Caco-2 (cell line): ENCODE measurements around the gene PLCG1. TPM values are rescaled to one million over a fixed set of nuclear protein-coding genes. Genes with fewer than 3 reads are reported as not detected.

Experiments
- Bru-seq: library from RNA; stranded (reverse); fragments of 400-500 nt; gene quantifications from one replicate; lab custom pipeline; 2021; lab: Mats Ljungman, UMichigan
- BruChase-seq, 2 experiments: library from RNA; stranded (reverse); fragments of 400-500 nt; gene quantifications; one replicate each; lab custom pipeline; 2021; lab: Mats Ljungman, UMichigan
- BruUV-seq: library from RNA; stranded (reverse); fragments of 400-500 nt; replicated peaks from 2 replicates; lab custom pipeline; 2021; lab: Mats Ljungman, UMichigan
- CTCF ChIA-PET: fragments of 300-600 bp; sonication (Branson Sonifier 250); formaldehyde crosslinking; loops from one replicate; lab custom pipeline; 2022; ENCODE audit warnings: antibody characterized with exemption; lab: Charles Lee
- POLR2A ChIA-PET: fragments of 300-600 bp; sonication (Branson Sonifier 250); formaldehyde crosslinking; loops from one replicate; lab custom pipeline; 2022; ENCODE audit warnings: antibody characterized with exemption; lab: Charles Lee
- DNase-seq, 2 experiments: peaks; one replicate each; pipeline versions ENCODE4 v3.0.0 to v3.0.0-alpha.2; 2020 to 2022
- H3K27me3 ChIP-seq: replicated peaks from 2 replicates; pipeline ENCODE4 v1.6.0; 2011; ENCODE audit warnings: low read length; ENCODE audit not compliant: control insufficient read depth, insufficient read depth
- H3K36me3 ChIP-seq: 2 replicates; pipeline ENCODE4 v1.5.1; 2011; ENCODE audit warnings: low read length; ENCODE audit not compliant: control insufficient read depth, insufficient read depth
- H3K4me1 ChIP-seq: fragments of 250-450 bp; sonication (Bioruptor Pico); 2 replicates; pipeline ENCODE4 v1.5.1; 2020; ENCODE audit warnings: mild to moderate bottlenecking
- H3K4me3 ChIP-seq: 2 replicates; pipeline ENCODE4 v1.5.1; 2011; ENCODE audit warnings: low read depth, mild to moderate bottlenecking, control low read depth, low read length
- H3K9me3 ChIP-seq: fragments of 250-450 bp; sonication (Bioruptor Pico); 2 replicates; pipeline ENCODE4 v1.5.1; 2020; ENCODE audit warnings: mild to moderate bottlenecking, moderate library complexity
- H3K27ac Mint-ChIP-seq: one replicate; pipeline ENCODE4 v1.8.0; 2022; ENCODE audit warnings: mixed read lengths; ENCODE audit not compliant: unreplicated experiment
- H3K27me3 Mint-ChIP-seq: one replicate; pipeline ENCODE4 v1.8.0; 2022; ENCODE audit warnings: mixed read lengths; ENCODE audit not compliant: insufficient read depth, unreplicated experiment
- H3K36me3 Mint-ChIP-seq: one replicate; pipeline ENCODE4 v1.8.0; 2022; ENCODE audit warnings: mild to moderate bottlenecking, mixed read lengths; ENCODE audit not compliant: insufficient read depth, unreplicated experiment
- H3K4me1 Mint-ChIP-seq: one replicate; pipeline ENCODE4 v1.8.0; 2022; ENCODE audit warnings: low read depth, mixed read lengths; ENCODE audit not compliant: unreplicated experiment
- H3K4me3 Mint-ChIP-seq: one replicate; pipeline ENCODE4 v1.8.0; 2022; ENCODE audit warnings: mild to moderate bottlenecking, moderate library complexity, mixed read lengths; ENCODE audit not compliant: unreplicated experiment
- H3K9me3 Mint-ChIP-seq: one replicate; pipeline ENCODE4 v1.8.0; 2022; ENCODE audit warnings: mixed read lengths; ENCODE audit not compliant: unreplicated experiment
- intact Hi-C: fragments of 100-400 bp; cut with micrococcal nuclease; formaldehyde crosslinking; loops from one replicate; pipeline ENCODE4 v1.10.0; 2022; ENCODE audit not compliant: unreplicated experiment
- long read RNA-seq: library from polyadenylated mRNA; stranded (forward); transcript quantifications from one replicate; pipeline ENCODE4 v2.0.0, GENCODE V29; 2022
- total RNA-seq: library from RNA; stranded (reverse); gene quantifications from 2 replicates; pipeline ENCODE4 v1.2.3, GENCODE V29; 2022
- TF ChIP-seq, protein P1 (sequence below), 2 experiments: fragments of 200-600 bp in 1 of 2; IDR thresholded peaks; 1 replicate in 1 of 2; 2 replicates in 1 of 2; pipeline versions ENCODE4 v1.5.1 to v1.8.0; 2011 to 2022; ENCODE audit warnings: antibody characterized with exemption in 1 of 2, control low read depth in 1 of 2, inconsistent platforms in 1 of 2, low read depth in 1 of 2, low read length in 1 of 2, mild to moderate bottlenecking in 1 of 2, moderate library complexity in 1 of 2; ENCODE audit not compliant: insufficient read depth in 1 of 2, severe bottlenecking in 1 of 2, unreplicated experiment in 1 of 2

The PLCG1 gene
- total RNA-seq, result 196 and 205 TPM in 2 replicates
- Bru-seq, nascent RNA, result percentile 90 among the genes with signal in this experiment
- percentile 90 among the genes with signal in this experiment for BruChase-seq, experiment 1, labeled RNA remaining after a 2-hour chase
- percentile 94 among the genes with signal in this experiment for BruChase-seq, experiment 2, labeled RNA remaining after a 6-hour chase
- long read RNA-seq, full-length matches to known transcripts, result 1 of 14 reads
- long read RNA-seq, partial matches to known transcripts, result 5 of 14 reads
- long read RNA-seq, other reads (novel, unspliced or antisense), result 8 of 14 reads

- POLR2A ChIA-PET, result interaction anchor here (0.9 kb wide), 1 partner anchor 204 kb away, joined by 4 read pairs; the partner anchor contains the start of gene LPIN3
Observed at GRCh38 chr20:41136680-41137613, at the start of gene PLCG1. TSS of gene PLCG1 (plus strand) at chr20:41137543. CDS start at chr20:41137642, 99 bp downstream.

DNA sequence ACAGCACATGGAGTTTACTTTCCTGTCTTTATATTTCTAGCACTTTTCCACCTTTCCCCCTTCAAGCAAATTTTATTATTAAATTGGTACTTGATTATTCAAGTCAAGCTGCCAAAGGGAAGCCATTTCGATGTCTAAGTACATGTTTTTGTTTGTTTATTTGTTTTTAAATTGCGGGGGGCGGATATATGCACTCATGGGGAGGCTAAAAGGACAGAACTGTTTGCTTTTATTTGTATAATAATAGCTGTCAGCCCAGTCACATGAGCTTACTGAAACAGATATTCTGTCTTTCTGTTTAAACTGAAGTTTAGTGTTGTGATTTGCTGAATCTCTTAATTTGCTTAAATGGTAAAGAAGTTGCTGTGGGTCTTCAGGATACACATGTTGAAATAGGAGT lies 49.6 kb upstream of the PLCG1 start:
- H3K27me3 ChIP-seq, result no peaks in the 10 kb centered on the region
- TF ChIP-seq, protein P1, sequence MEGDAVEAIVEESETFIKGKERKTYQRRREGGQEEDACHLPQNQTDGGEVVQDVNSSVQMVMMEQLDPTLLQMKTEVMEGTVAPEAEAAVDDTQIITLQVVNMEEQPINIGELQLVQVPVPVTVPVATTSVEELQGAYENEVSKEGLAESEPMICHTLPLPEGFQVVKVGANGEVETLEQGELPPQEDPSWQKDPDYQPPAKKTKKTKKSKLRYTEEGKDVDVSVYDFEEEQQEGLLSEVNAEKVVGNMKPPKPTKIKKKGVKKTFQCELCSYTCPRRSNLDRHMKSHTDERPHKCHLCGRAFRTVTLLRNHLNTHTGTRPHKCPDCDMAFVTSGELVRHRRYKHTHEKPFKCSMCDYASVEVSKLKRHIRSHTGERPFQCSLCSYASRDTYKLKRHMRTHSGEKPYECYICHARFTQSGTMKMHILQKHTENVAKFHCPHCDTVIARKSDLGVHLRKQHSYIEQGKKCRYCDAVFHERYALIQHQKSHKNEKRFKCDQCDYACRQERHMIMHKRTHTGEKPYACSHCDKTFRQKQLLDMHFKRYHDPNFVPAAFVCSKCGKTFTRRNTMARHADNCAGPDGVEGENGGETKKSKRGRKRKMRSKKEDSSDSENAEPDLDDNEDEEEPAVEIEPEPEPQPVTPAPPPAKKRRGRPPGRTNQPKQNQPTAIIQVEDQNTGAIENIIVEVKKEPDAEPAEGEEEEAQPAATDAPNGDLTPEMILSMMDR (IDR thresholded peaks at IDR 0.05; ENCODE audit: insufficient read depth in 1 of 2, low read depth in 1 of 2, low read length in 1 of 2, severe bottlenecking in 1 of 2, unreplicated experiment in 1 of 2), result no peak
- peaks cover 9% of the 10 kb centered on the region for H3K36me3 ChIP-seq
- Mint-ChIP-seq H3K36me3 (peaks cover 88% of the 10 kb centered on the region), H3K4me1 (peaks cover 7% of the 10 kb centered on the region), H3K27me3 (no peaks in the 10 kb centered on the region), H3K9me3 (no peaks in the 10 kb centered on the region), H3K27ac (no peak overlapping the region), H3K4me3 (no peak overlapping the region)
- no peak for DNase-seq
- no peak overlapping the region for H3K4me3 ChIP-seq
- POLR2A ChIA-PET, result no interaction called here
- CTCF ChIA-PET, result interaction anchor here (1.8 to 3.8 kb wide), 2 partner anchors 9 to 97 kb away, joined by 7 to 24 read pairs; no protein-coding TSS in a partner anchor
- intact Hi-C loops, result no loop called here
- no TSS peak for BruUV-seq
- no peaks in the 10 kb centered on the region for H3K4me1 ChIP-seq
- no peaks in the 10 kb centered on the region for H3K9me3 ChIP-seq

More at GRCh38 chr20:41136680-41137613, at the start of gene PLCG1:
- TF ChIP-seq, protein P1 (IDR thresholded peaks at IDR 0.05; ENCODE audit: insufficient read depth in 1 of 2, low read depth in 1 of 2, low read length in 1 of 2, severe bottlenecking in 1 of 2, unreplicated experiment in 1 of 2), result no peak
- peak within 1 kb of the TSS; percentile 96 for H3K4me3 ChIP-seq
- H3K9me3 ChIP-seq, result no peaks in the 10 kb centered on the region
- 0 out of 2 replicates have a peak, but pooled peaks cover 2% of the 10 kb centered on the region for H3K36me3 ChIP-seq
- peak; percentile 93 to 99 for DNase-seq
- H3K27me3 ChIP-seq, result no peaks in the 10 kb centered on the region
- Mint-ChIP-seq H3K4me3 (peak within 1 kb of the TSS; percentile 83), H3K4me1 (peaks cover 21% of the 10 kb centered on the region), H3K27ac (peak within 1 kb of the TSS; percentile 82), H3K27me3 (no peaks in the 10 kb centered on the region), H3K9me3 (no peaks in the 10 kb centered on the region), H3K36me3 (peaks cover 52% of the 10 kb centered on the region)
- CTCF ChIA-PET, result interaction anchor here (0.7 to 4.0 kb wide), 10 partner anchors 19 to 447 kb away, joined by 3 to 83 read pairs (median 11); partner anchors contain the start of genes LPIN3 and ZHX3
- intact Hi-C loops, result loop anchor here (2.0 to 10.0 kb wide), 4 partner anchors 26 to 180 kb away; partner anchors contain the start of genes TOP1 and ZHX3
- no TSS peak for BruUV-seq
- peaks cover 17% of the 10 kb centered on the region for H3K4me1 ChIP-seq

- no TSS peak for BruUV-seq
- H3K27me3 Mint-ChIP-seq, result no peaks in the 10 kb centered on the region
- no peak overlapping the region for H3K4me3 ChIP-seq
- POLR2A ChIA-PET, result no interaction called here
- intact Hi-C loops, result no loop called here
- peaks cover 11% of the 10 kb centered on the region for H3K36me3 ChIP-seq
- H3K27me3 ChIP-seq, result no peaks in the 10 kb centered on the region
- no peak overlapping the region for H3K4me3 Mint-ChIP-seq
- H3K9me3 Mint-ChIP-seq, result no peaks in the 10 kb centered on the region
- peaks cover 7% of the 10 kb centered on the region for H3K4me1 Mint-ChIP-seq
- no peaks in the 10 kb centered on the region for H3K4me1 ChIP-seq
- TF ChIP-seq, protein P1 (IDR thresholded peaks at IDR 0.05; ENCODE audit: insufficient read depth in 1 of 2, low read depth in 1 of 2, low read length in 1 of 2, severe bottlenecking in 1 of 2, unreplicated experiment in 1 of 2), result peak; percentile 22 to 34
- CTCF ChIA-PET, result interaction anchor here (0.6 kb wide), 2 partner anchors 17 to 99 kb away, joined by 3 read pairs; no protein-coding TSS in a partner anchor
- H3K9me3 ChIP-seq, result no peaks in the 10 kb centered on the region
- no peak overlapping the region for H3K27ac Mint-ChIP-seq
- no peak for DNase-seq
- peaks cover 84% of the 10 kb centered on the region for H3K36me3 Mint-ChIP-seq
Observed at GRCh38 chr20:41089555-41089954, 47.8 kb upstream of the PLCG1 start.
